Esophagus (tissue), 2 donors: Measurements from ENCODE around the gene MS4A1. TPM values are rescaled to one million over a fixed set of nuclear protein-coding genes. Genes with fewer than 3 reads are reported as not detected.
"Not testable (repeated sequence)": the region's sequence is repeated elsewhere in the genome, so short reads cannot be mapped to it uniquely, and the experiment has no call there.

Source experiments
- H3K27ac ChIP-seq, 2 donors: one replicate each; pipeline ENCODE4 v1.5.1; 2013; ENCODE audit warnings: low read depth in 2 of 2, mild to moderate bottlenecking in 2 of 2, inconsistent platforms in 1 of 2, low read length in 1 of 2, moderate library complexity in 1 of 2
- H3K27me3 ChIP-seq, 2 donors: one replicate each; pipeline ENCODE4 v1.6.1; 2013; ENCODE audit warnings: low read length in 2 of 2, control low read depth in 1 of 2, mild to moderate bottlenecking in 1 of 2; ENCODE audit not compliant: insufficient read depth in 2 of 2, control insufficient read depth in 1 of 2
- H3K36me3 ChIP-seq, 2 donors: one replicate each; pipeline ENCODE4 v1.6.1; 2013; ENCODE audit warnings: low read length in 1 of 2; ENCODE audit not compliant: control insufficient read depth in 2 of 2, insufficient read depth in 2 of 2
- H3K4me1 ChIP-seq, 2 donors: one replicate each; pipeline ENCODE4 v1.6.1; 2013; ENCODE audit warnings: low read length in 1 of 2; ENCODE audit not compliant: control insufficient read depth in 2 of 2, insufficient read depth in 2 of 2
- H3K4me3 ChIP-seq, 2 donors: one replicate each; pipeline ENCODE4 v1.5.1; 2013; ENCODE audit warnings: low read length in 2 of 2, mild to moderate bottlenecking in 2 of 2, low read depth in 1 of 2, moderate library complexity in 1 of 2
- H3K9me3 ChIP-seq, 2 donors: one replicate each; pipeline ENCODE4 v1.6.1; 2013; ENCODE audit warnings: mild to moderate bottlenecking in 2 of 2, low read depth in 1 of 2, low read length in 1 of 2, moderate library complexity in 1 of 2; ENCODE audit not compliant: control insufficient read depth in 2 of 2, insufficient read depth in 1 of 2
- WGBS, 2 donors: extraction: QIAGEN DNeasy Blood & Tissue Kit; methylation state at CpG; one replicate each; pipeline ENCODE4 v1.1.7; 2013; 5-methylcytosine and 5-hydroxymethylcytosine counted together
- polyA plus RNA-seq, 2 donors: library from polyadenylated mRNA; stranded (reverse); fragments of 200-250 nt; gene quantifications; one replicate each; pipeline ENCODE4 v1.2.3, GENCODE V29; 2013
- donor health status: healthy with polysubstance abuse.
- donor health status: Bipolar disorder and iron deficiency.

MS4A1 gene
- polyA plus RNA-seq: 1 to 10 TPM in 1 of 2 donors, under 1 TPM in 1; 0.36 to 1.5 TPM

- Histone ChIP-seq H3K4me3 (no peak within 1 kb of the TSS), H3K4me1 (no peaks in the 10 kb centered on the region), H3K36me3 (no peaks in the 10 kb centered on the region), H3K27me3 (no peaks in the 10 kb centered on the region), H3K27ac (no peak within 1 kb of the TSS), H3K9me3 (peaks cover 0 to 2% of the 10 kb centered on the region in 2 donors)
- whole genome bisulfite sequencing, 2 donors: 63 to 73% methylated on average over 4 of the region's 4 CpGs
Observed at GRCh38 chr11:60455531-60456042, at the start of gene MS4A1. TSS of gene MS4A1 (plus strand) at chr11:60455847. CDS start at chr11:60462375, 6,528 bp downstream.

GRCh38 chr11:60420015-60420414, 35.6 kb upstream of the MS4A1 start:
- Histone ChIP-seq H3K9me3 (peaks cover 0 to 2% of the 10 kb centered on the region in 2 donors), H3K4me3 (no peak overlapping the region), H3K27me3 (no peaks in the 10 kb centered on the region), H3K4me1 (no peaks in the 10 kb centered on the region), H3K36me3 (no peaks in the 10 kb centered on the region), H3K27ac (no peak overlapping the region)
- 18 to 21% methylated on average over 2 of the region's 2 CpGs for WGBS, 2 donors

GRCh38 chr11:60422609-60423008, 33.0 kb upstream of the MS4A1 start:
- no peaks in the 10 kb centered on the region for H3K27me3 ChIP-seq
- H3K4me1 ChIP-seq: no peaks in the 10 kb centered on the region
- no peak overlapping the region for H3K27ac ChIP-seq
- 60 to 77% methylated on average over 1 of the region's 1 CpG for WGBS, 2 donors
- no peak overlapping the region for H3K4me3 ChIP-seq
- H3K36me3 ChIP-seq: no peaks in the 10 kb centered on the region
- H3K9me3 ChIP-seq: peaks cover 0 to 2% of the 10 kb centered on the region in 2 donors

GRCh38 chr11:60428517-60428916, 27.1 kb upstream of the MS4A1 start:
- no peaks in the 10 kb centered on the region for H3K36me3 ChIP-seq
- H3K9me3 ChIP-seq: no peaks in the 10 kb centered on the region
- H3K27me3 ChIP-seq: no peaks in the 10 kb centered on the region
- no peak overlapping the region for H3K4me3 ChIP-seq
- no peak overlapping the region for H3K27ac ChIP-seq
- no peaks in the 10 kb centered on the region for H3K4me1 ChIP-seq
- WGBS, 2 donors: 54 to 63% methylated on average over 2 of the region's 2 CpGs

- Histone ChIP-seq H3K27ac (no peak within 1 kb of the TSS), H3K9me3 (no peaks in the 10 kb centered on the region), H3K36me3 (no peaks in the 10 kb centered on the region), H3K4me1 (no peaks in the 10 kb centered on the region), H3K27me3 (no peaks in the 10 kb centered on the region), H3K4me3 (no peak within 1 kb of the TSS)
- WGBS, 2 donors: 97 to 99% methylated on average over 5 of the region's 5 CpGs
Observed at GRCh38 chr11:60429272-60429671, 26.4 kb upstream of the MS4A1 start, which contains the start of gene MS4A5. TSS of gene MS4A5 (plus strand) at chr11:60429572. CDS start at chr11:60429675, 103 bp downstream.

GRCh38 chr11:60431251-60431650, 24.4 kb upstream of the MS4A1 start:
- no peaks in the 10 kb centered on the region for H3K4me1 ChIP-seq
- H3K36me3 ChIP-seq: no peaks in the 10 kb centered on the region
- H3K4me3 ChIP-seq: no peak overlapping the region
- no peaks in the 10 kb centered on the region for H3K9me3 ChIP-seq
- no peaks in the 10 kb centered on the region for H3K27me3 ChIP-seq
- H3K27ac ChIP-seq: no peak overlapping the region
- 60 to 61% methylated on average over 2 of the region's 2 CpGs for WGBS, 2 donors

GRCh38 chr11:60433401-60433800, 22.2 kb upstream of the MS4A1 start:
- Histone ChIP-seq H3K9me3 (no peaks in the 10 kb centered on the region), H3K36me3 (no peaks in the 10 kb centered on the region), H3K27ac (no peak overlapping the region), H3K4me3 (no peak overlapping the region), H3K27me3 (no peaks in the 10 kb centered on the region), H3K4me1 (no peaks in the 10 kb centered on the region)
- WGBS, 2 donors: 56 to 63% methylated on average over 4 of the region's 4 CpGs

GRCh38 chr11:60447070-60447469, 8.6 kb upstream of the MS4A1 start:
- no peaks in the 10 kb centered on the region for H3K9me3 ChIP-seq
- H3K4me3 ChIP-seq: no peak overlapping the region
- H3K27ac ChIP-seq: no peak overlapping the region
- no peaks in the 10 kb centered on the region for H3K36me3 ChIP-seq
- H3K4me1 ChIP-seq: no peaks in the 10 kb centered on the region
- H3K27me3 ChIP-seq: no peaks in the 10 kb centered on the region

GRCh38 chr11:60447846-60448245, 7.8 kb upstream of the MS4A1 start:
- H3K4me3 ChIP-seq: no peak overlapping the region
- no peaks in the 10 kb centered on the region for H3K9me3 ChIP-seq
- H3K36me3 ChIP-seq: no peaks in the 10 kb centered on the region
- H3K4me1 ChIP-seq: no peaks in the 10 kb centered on the region
- no peak overlapping the region for H3K27ac ChIP-seq
- H3K27me3 ChIP-seq: no peaks in the 10 kb centered on the region

- H3K4me3 ChIP-seq, H3K27me3 ChIP-seq, H3K36me3 ChIP-seq, H3K9me3 ChIP-seq, H3K27ac ChIP-seq, H3K4me1 ChIP-seq: not testable (repeated sequence)
- WGBS, 2 donors: 95% methylated on average over 20 to 32 of the region's 32 CpGs
Observed at GRCh38 chr11:60451185-60451584, 4.5 kb upstream of the MS4A1 start.
